Measurements from ENCODE around the gene CHRNG.

CHRNG gene

GRCh38 chr2:232526372-232526941 is 13.0 kb upstream of the CHRNG start:
- TF ChIP-seq EZH2phosphoT487 (conservative IDR thresholded peaks at IDR 0.05; ENCODE audit: low read length) (no peak), CTCF (IDR thresholded peaks at IDR 0.05; ENCODE audit: insufficient read depth, low read length, poor library complexity, severe bottlenecking) (no peak)
- Histone ChIP-seq H3K36me3 (ENCODE audit: low read length) (no peaks in the 10 kb centered on the region), H2AFZ (ENCODE audit: low read depth, low read length, severe bottlenecking) (no peak overlapping the region), H3K27me3 (ENCODE audit: low read length) (no peaks in the 10 kb centered on the region), H3K4me3 (ENCODE audit: insufficient read depth, low read length, poor library complexity, severe bottlenecking) (no peak overlapping the region), H3K9ac (ENCODE audit: low read length) (no peak overlapping the region), H3K27ac (ENCODE audit: low read depth, low read length) (no peak overlapping the region), H3K79me2 (ENCODE audit: insufficient read depth, low read length) (no peaks in the 10 kb centered on the region), H3F3A (ENCODE audit: insufficient read depth) (no peaks in the 10 kb centered on the region), H3K9me2 (replicated peaks; ENCODE audit: insufficient read depth, low read length) (no peaks in the 10 kb centered on the region), H3K9me3 (ENCODE audit: insufficient read depth, low read length) (no peaks in the 10 kb centered on the region), H4K20me1 (ENCODE audit: low read depth, low read length) (no peaks in the 10 kb centered on the region), H3K4me2 (ENCODE audit: low read depth, low read length, poor library complexity, severe bottlenecking) (no peak overlapping the region)

- H3F3A ChIP-seq (ENCODE audit: insufficient read depth): no peaks in the 10 kb centered on the region
- no peaks in the 10 kb centered on the region for H3K36me3 ChIP-seq (ENCODE audit: low read length)
- H3K4me2 ChIP-seq (ENCODE audit: low read depth, low read length, poor library complexity, severe bottlenecking): no peak overlapping the region
- no peak overlapping the region for H2AFZ ChIP-seq (ENCODE audit: low read depth, low read length, severe bottlenecking)
- no peaks in the 10 kb centered on the region for H3K9me2 ChIP-seq (replicated peaks; ENCODE audit: insufficient read depth, low read length)
- no peak overlapping the region for H3K9ac ChIP-seq (ENCODE audit: low read length)
- no peak overlapping the region for H3K27ac ChIP-seq (ENCODE audit: low read depth, low read length)
- no peaks in the 10 kb centered on the region for H3K79me2 ChIP-seq (ENCODE audit: insufficient read depth, low read length)
- no peaks in the 10 kb centered on the region for H4K20me1 ChIP-seq (ENCODE audit: low read depth, low read length)
- no peak overlapping the region for H3K4me3 ChIP-seq (ENCODE audit: insufficient read depth, low read length, poor library complexity, severe bottlenecking)
- H3K9me3 ChIP-seq (ENCODE audit: insufficient read depth, low read length): no peaks in the 10 kb centered on the region
- no peaks in the 10 kb centered on the region for H3K27me3 ChIP-seq (ENCODE audit: low read length)
- TF ChIP-seq EZH2phosphoT487 (conservative IDR thresholded peaks at IDR 0.05; ENCODE audit: low read length): no peak
- no peak for TF ChIP-seq CTCF (IDR thresholded peaks at IDR 0.05; ENCODE audit: insufficient read depth, low read length, poor library complexity, severe bottlenecking)
Measured at GRCh38 chr2:232527905-232528470, 11.5 kb upstream of the CHRNG start.

GRCh38 chr2:232528746-232529460 is 10.6 kb upstream of the CHRNG start:
- Histone ChIP-seq H2AFZ (ENCODE audit: low read depth, low read length, severe bottlenecking) (no peak overlapping the region), H3K9me3 (ENCODE audit: insufficient read depth, low read length) (no peaks in the 10 kb centered on the region), H3K9ac (ENCODE audit: low read length) (no peak overlapping the region), H3F3A (ENCODE audit: insufficient read depth) (no peaks in the 10 kb centered on the region), H3K4me2 (ENCODE audit: low read depth, low read length, poor library complexity, severe bottlenecking) (no peak overlapping the region), H3K79me2 (ENCODE audit: insufficient read depth, low read length) (no peaks in the 10 kb centered on the region), H3K27ac (ENCODE audit: low read depth, low read length) (no peak overlapping the region), H4K20me1 (ENCODE audit: low read depth, low read length) (no peaks in the 10 kb centered on the region), H3K9me2 (replicated peaks; ENCODE audit: insufficient read depth, low read length) (no peaks in the 10 kb centered on the region), H3K4me3 (ENCODE audit: insufficient read depth, low read length, poor library complexity, severe bottlenecking) (no peak overlapping the region), H3K27me3 (ENCODE audit: low read length) (no peaks in the 10 kb centered on the region), H3K36me3 (ENCODE audit: low read length) (no peaks in the 10 kb centered on the region)
- TF ChIP-seq EZH2phosphoT487 (conservative IDR thresholded peaks at IDR 0.05; ENCODE audit: low read length) (no peak), CTCF (IDR thresholded peaks at IDR 0.05; ENCODE audit: insufficient read depth, low read length, poor library complexity, severe bottlenecking) (no peak)

Data from SU-DHL-6 (cell line).